Nephron progenitor cell (in vitro differentiated cells): ENCODE data around the gene MSN.

Experiments
- DNase-seq: peaks from one replicate; pipeline ENCODE4 v3.0.0; 2021
- H3K27ac Mint-ChIP-seq: 2 replicates; pipeline ENCODE4 v1.8.0; 2021; ENCODE audit warnings: mild to moderate bottlenecking, moderate library complexity, mixed read lengths
- H3K27me3 Mint-ChIP-seq: 2 replicates; pipeline ENCODE4 v1.8.0; 2021; ENCODE audit warnings: mild to moderate bottlenecking, low read depth, mixed read lengths; ENCODE audit not compliant: poor library complexity
- H3K36me3 Mint-ChIP-seq: 2 replicates; pipeline ENCODE4 v1.8.0; 2021; ENCODE audit warnings: low read depth, mixed read lengths
- H3K4me1 Mint-ChIP-seq: 2 replicates; pipeline ENCODE4 v1.8.0; 2021; ENCODE audit warnings: mixed read lengths
- H3K4me3 Mint-ChIP-seq: 2 replicates; pipeline ENCODE4 v1.8.0; 2021; ENCODE audit warnings: mild to moderate bottlenecking, moderate library complexity, mixed read lengths
- H3K9me3 Mint-ChIP-seq: 2 replicates; pipeline ENCODE4 v1.8.0; 2021; ENCODE audit warnings: mild to moderate bottlenecking, moderate library complexity, mixed read lengths
- TF ChIP-seq, protein P1 (sequence below): fragments of 200-600 bp; sonication (generic); IDR thresholded peaks from 2 replicates; pipeline ENCODE4 v1.5.0; 2021; ENCODE audit warnings: antibody characterized with exemption

The MSN gene

DNA sequence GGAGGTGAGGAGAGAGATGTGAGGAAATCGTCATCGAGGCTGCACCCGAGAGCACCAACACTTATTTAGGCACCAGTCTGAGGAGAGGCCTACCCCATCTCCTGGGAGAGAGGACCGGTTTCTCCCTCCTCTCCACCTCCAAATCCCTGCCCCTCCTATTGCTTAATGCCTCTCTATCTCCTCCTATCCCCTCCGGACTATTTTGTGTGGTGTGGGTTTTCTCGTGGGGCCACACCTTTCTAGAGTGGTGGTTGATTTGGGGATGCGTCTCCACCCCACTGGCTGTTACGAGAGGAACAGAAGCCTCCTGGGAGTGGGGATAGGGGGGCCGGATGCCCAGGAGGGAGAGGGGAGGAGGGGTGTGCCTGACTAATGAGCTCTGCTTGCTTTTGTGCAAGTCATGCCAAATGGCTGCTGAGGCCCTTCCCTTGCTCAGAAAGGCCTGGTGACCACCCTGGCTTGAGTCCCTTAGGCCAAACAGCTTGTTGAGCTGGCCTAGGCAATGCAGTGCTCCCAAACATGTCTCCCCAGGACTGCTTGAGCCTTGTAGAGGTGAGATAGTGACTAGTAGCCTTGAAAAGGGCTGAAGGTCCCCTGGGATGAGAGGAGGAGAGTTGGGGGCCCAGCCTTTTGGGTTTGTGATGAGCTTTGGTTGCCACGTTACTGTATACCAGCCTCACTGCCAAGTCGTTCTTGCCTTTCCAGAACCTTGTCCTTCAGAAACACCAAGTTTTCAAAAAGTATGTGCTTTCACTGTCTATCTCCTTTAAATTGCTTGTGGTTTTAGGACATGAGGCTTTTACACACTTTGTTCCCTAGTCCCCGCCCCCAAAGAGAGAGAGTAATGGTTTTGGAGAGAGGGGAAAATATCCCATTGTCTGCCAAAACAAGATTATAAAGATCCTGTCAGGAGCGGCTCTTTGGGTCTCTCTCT lies 1.2 kb downstream of the MSN start:
- DNase-seq: peak; percentile 16
- H3K4me1 Mint-ChIP-seq: peaks cover 43% of the 10 kb centered on the region
- H3K9me3 Mint-ChIP-seq: peaks cover 62% of the 10 kb centered on the region
- peaks cover 14% of the 10 kb centered on the region for H3K36me3 Mint-ChIP-seq
- H3K27me3 Mint-ChIP-seq: no peaks in the 10 kb centered on the region
- TF ChIP-seq, protein P1, sequence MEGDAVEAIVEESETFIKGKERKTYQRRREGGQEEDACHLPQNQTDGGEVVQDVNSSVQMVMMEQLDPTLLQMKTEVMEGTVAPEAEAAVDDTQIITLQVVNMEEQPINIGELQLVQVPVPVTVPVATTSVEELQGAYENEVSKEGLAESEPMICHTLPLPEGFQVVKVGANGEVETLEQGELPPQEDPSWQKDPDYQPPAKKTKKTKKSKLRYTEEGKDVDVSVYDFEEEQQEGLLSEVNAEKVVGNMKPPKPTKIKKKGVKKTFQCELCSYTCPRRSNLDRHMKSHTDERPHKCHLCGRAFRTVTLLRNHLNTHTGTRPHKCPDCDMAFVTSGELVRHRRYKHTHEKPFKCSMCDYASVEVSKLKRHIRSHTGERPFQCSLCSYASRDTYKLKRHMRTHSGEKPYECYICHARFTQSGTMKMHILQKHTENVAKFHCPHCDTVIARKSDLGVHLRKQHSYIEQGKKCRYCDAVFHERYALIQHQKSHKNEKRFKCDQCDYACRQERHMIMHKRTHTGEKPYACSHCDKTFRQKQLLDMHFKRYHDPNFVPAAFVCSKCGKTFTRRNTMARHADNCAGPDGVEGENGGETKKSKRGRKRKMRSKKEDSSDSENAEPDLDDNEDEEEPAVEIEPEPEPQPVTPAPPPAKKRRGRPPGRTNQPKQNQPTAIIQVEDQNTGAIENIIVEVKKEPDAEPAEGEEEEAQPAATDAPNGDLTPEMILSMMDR: no peak
- peak overlapping the region; percentile 99 for H3K27ac Mint-ChIP-seq
- peak overlapping the region; percentile 88 for H3K4me3 Mint-ChIP-seq

DNA sequence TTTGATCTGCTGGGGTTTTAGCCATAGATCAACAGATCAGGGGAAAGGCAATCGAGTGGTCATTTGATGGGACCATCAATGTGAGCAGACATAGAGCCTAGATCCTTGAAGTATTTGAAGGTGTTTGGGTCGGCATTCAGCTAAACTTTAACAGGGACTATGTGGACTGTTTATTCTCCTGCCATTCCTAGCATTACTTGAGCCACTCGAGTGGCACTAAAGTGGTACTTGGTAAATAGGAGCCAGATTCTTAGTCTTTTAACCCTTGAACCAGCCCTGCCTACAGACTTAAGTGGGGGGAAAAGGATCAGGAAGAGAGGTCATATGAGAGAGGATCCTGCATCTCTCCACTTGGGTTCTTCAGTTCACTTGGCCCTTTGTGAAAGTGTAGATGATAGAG lies 3.8 kb downstream of the MSN start:
- Mint-ChIP-seq H3K4me1 (peaks cover 43% of the 10 kb centered on the region), H3K27me3 (no peaks in the 10 kb centered on the region), H3K27ac (no peak overlapping the region), H3K9me3 (peaks cover 62% of the 10 kb centered on the region), H3K36me3 (peaks cover 29% of the 10 kb centered on the region), H3K4me3 (no peak overlapping the region)
- TF ChIP-seq, protein P1: no peak
- DNase-seq: no peak

DNA sequence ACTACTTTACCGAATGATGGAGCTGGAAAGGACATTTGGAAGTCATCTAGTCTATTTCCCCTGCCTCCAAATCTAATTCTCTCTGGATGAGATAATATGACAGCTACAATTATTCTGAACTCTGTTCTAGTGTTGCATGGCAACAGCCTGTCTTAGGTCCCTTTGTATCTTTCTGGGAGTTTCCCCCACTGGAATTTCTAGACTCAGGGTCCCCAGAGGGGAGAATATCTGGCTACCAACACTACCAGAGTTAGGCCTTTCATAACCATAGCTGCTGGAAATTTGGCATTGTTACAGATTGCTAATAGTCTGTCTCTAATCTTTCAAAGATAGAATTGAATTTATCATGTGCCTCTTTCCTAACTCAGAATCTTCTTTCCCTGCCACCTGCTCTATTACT lies 4.5 kb downstream of the MSN start:
- peaks cover 29% of the 10 kb centered on the region for H3K36me3 Mint-ChIP-seq
- peaks cover 57% of the 10 kb centered on the region for H3K9me3 Mint-ChIP-seq
- no peak overlapping the region for H3K27ac Mint-ChIP-seq
- H3K4me3 Mint-ChIP-seq: no peak overlapping the region
- no peaks in the 10 kb centered on the region for H3K27me3 Mint-ChIP-seq
- peaks cover 39% of the 10 kb centered on the region for H3K4me1 Mint-ChIP-seq
- TF ChIP-seq, protein P1: no peak
- DNase-seq: no peak

DNA sequence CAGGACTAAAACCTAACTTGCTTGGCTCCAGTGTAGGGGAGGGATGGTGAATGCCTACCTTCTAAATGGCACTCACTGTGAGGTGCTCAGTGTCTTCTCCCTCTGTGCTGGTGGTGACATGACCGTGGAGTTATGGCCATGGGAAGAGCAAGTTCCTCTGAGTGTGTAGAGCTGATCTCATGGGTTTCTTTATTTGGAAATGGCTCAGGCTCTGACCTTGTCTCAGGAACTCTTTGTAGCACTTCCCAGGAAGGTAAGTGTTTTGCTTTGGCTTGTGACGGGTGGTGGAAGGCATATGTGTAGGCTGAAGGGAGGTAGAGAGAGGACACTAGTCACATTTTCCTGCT lies 6.4 kb downstream of the MSN start:
- no peak for DNase-seq
- peaks cover 29% of the 10 kb centered on the region for H3K36me3 Mint-ChIP-seq
- TF ChIP-seq, protein P1: no peak
- no peak overlapping the region for H3K4me3 Mint-ChIP-seq
- H3K4me1 Mint-ChIP-seq: peaks cover 34% of the 10 kb centered on the region
- peak overlapping the region; percentile 57 for H3K27ac Mint-ChIP-seq
- no peaks in the 10 kb centered on the region for H3K27me3 Mint-ChIP-seq
- H3K9me3 Mint-ChIP-seq: peaks cover 57% of the 10 kb centered on the region

DNA sequence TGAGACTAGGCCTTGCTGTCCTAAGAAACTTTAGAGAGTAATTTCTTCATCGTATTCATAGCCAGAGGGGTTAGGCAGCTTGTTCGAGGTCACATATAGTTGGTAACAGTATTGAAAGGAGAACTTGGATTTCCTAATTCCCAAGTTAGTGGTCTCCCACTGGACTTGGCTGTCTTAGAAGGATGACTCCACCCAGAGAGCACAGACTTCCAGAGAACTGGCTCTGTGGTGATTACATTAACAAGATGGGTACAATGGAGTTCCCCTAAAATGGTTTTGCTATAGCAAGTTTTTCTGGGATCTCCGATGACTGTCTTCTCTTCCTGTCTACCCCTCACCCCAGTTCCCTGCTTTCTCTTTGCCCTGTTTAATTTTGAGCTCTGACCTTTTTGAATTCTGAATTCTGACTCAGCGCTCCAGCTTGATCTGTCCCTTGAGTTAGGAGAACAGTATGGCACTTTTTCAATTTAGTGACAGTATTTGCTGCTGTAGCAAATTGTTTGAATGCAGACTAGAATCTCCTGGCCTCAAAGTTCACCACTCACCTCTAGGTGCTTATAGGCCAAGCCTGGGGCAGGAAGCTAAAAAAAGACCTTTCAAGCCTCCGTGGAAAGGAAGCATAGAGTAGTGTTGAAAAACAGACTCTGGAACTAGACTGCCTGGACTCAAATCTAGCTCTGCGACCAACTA lies 6.9 kb downstream of the MSN start:
- Mint-ChIP-seq H3K36me3 (peaks cover 29% of the 10 kb centered on the region), H3K9me3 (peaks cover 57% of the 10 kb centered on the region), H3K4me3 (no peak overlapping the region), H3K27me3 (no peaks in the 10 kb centered on the region), H3K27ac (peak overlapping the region; percentile 57), H3K4me1 (peaks cover 29% of the 10 kb centered on the region)
- no peak for DNase-seq
- TF ChIP-seq, protein P1: no peak
